ENCODE measurements around the gene ZNF189.

GRCh38 chr9:101429736-101430135 is 31.1 kb downstream of the ZNF189 start:
- no peak for TF ChIP-seq EZH2 (IDR thresholded peaks at IDR 0.05; ENCODE audit: low read depth)
- TF ChIP-seq CTCF (conservative IDR thresholded peaks at IDR 0.05): no peak

Measured in PC-9 (cell line).